HUES48 (cell line): ENCODE measurements around the gene SRC.

ENCODE experiments used
- H3K27ac ChIP-seq: one replicate; pipeline ENCODE4 v1.7.0; 2013; ENCODE audit warnings: low read depth, low read length, inconsistent platforms
- H3K27me3 ChIP-seq: 2 replicates; pipeline ENCODE4 v1.6.1; 2013; ENCODE audit warnings: mild to moderate bottlenecking, low read length; ENCODE audit not compliant: control insufficient read depth, insufficient read depth
- H3K36me3 ChIP-seq: 2 replicates; pipeline ENCODE4 v1.6.1; 2013; ENCODE audit warnings: low read length; ENCODE audit not compliant: control insufficient read depth, insufficient read depth
- H3K4me1 ChIP-seq: 2 replicates; pipeline ENCODE4 v1.6.1; 2013; ENCODE audit warnings: mild to moderate bottlenecking, low read length; ENCODE audit not compliant: control insufficient read depth, insufficient read depth
- H3K4me3 ChIP-seq: 2 replicates; pipeline ENCODE4 v1.5.1; 2013; ENCODE audit warnings: mild to moderate bottlenecking, low read depth, low read length
- H3K9ac ChIP-seq: 2 replicates; pipeline ENCODE4 v1.6.1; 2013; ENCODE audit warnings: mild to moderate bottlenecking, low read depth, low read length, moderate library complexity
- H3K9me3 ChIP-seq: 2 replicates; pipeline ENCODE4 v1.6.1; 2013; ENCODE audit warnings: low read length; ENCODE audit not compliant: control insufficient read depth, insufficient read depth

Gene SRC

GRCh38 chr20:37401930-37402675 is 56.2 kb downstream of the SRC start:
- Histone ChIP-seq H3K9me3 (no peaks in the 10 kb centered on the region), H3K4me3 (no peak overlapping the region), H3K4me1 (peaks cover 15% of the 10 kb centered on the region), H3K27ac (no peak overlapping the region), H3K27me3 (peaks cover 5% of the 10 kb centered on the region; the same call in 1 of the 2 replicates), H3K36me3 (peaks cover 46% of the 10 kb centered on the region), H3K9ac (no peak overlapping the region)

- Histone ChIP-seq H3K9me3 (no peaks in the 10 kb centered on the region), H3K4me1 (peaks cover 5% of the 10 kb centered on the region), H3K4me3 (no peak overlapping the region), H3K9ac (no peak overlapping the region), H3K36me3 (peaks cover 40% of the 10 kb centered on the region), H3K27me3 (peaks cover 5% of the 10 kb centered on the region; the same call in 1 of the 2 replicates), H3K27ac (no peak overlapping the region)
These were observed 57.4 kb downstream of the SRC start for GRCh38 chr20:37403107-37404033.

GRCh38 chr20:37404461-37404890 is 58.5 kb downstream of the SRC start:
- Histone ChIP-seq H3K9ac (no peak overlapping the region), H3K27ac (no peak overlapping the region), H3K4me1 (peaks cover 5% of the 10 kb centered on the region), H3K36me3 (peaks cover 31% of the 10 kb centered on the region), H3K27me3 (peaks cover 5% of the 10 kb centered on the region; the same call in 1 of the 2 replicates), H3K4me3 (no peak overlapping the region), H3K9me3 (no peaks in the 10 kb centered on the region)

GRCh38 chr20:37405351-37405897 is 59.5 kb downstream of the SRC start:
- no peaks in the 10 kb centered on the region for H3K9me3 ChIP-seq
- H3K27ac ChIP-seq = no peak overlapping the region
- H3K4me3 ChIP-seq = no peak overlapping the region
- H3K36me3 ChIP-seq = peaks cover 26% of the 10 kb centered on the region
- peaks cover 5% of the 10 kb centered on the region for H3K4me1 ChIP-seq
- H3K9ac ChIP-seq = no peak overlapping the region
- H3K27me3 ChIP-seq = peaks cover 5% of the 10 kb centered on the region; the same call in 1 of the 2 replicates

GRCh38 chr20:37406010-37406998 is 60.4 kb downstream of the SRC start:
- Histone ChIP-seq H3K4me3 (peak overlapping the region; percentile 45), H3K9ac (peak overlapping the region; percentile 74), H3K4me1 (peaks cover 5% of the 10 kb centered on the region), H3K27me3 (peaks cover 5% of the 10 kb centered on the region; the same call in 1 of the 2 replicates), H3K36me3 (peaks cover 23% of the 10 kb centered on the region), H3K9me3 (no peaks in the 10 kb centered on the region), H3K27ac (no peak overlapping the region)

- Histone ChIP-seq H3K4me3 (peak overlapping the region; percentile 45), H3K27me3 (peaks cover 5% of the 10 kb centered on the region; the same call in 1 of the 2 replicates), H3K9me3 (no peaks in the 10 kb centered on the region), H3K36me3 (peaks cover 16% of the 10 kb centered on the region), H3K9ac (no peak overlapping the region), H3K4me1 (peaks cover 10% of the 10 kb centered on the region), H3K27ac (no peak overlapping the region)
These were observed 61.2 kb downstream of the SRC start for GRCh38 chr20:37407019-37407566.

GRCh38 chr20:37407573-37408002 is 61.6 kb downstream of the SRC start:
- H3K27me3 ChIP-seq = peaks cover 5% of the 10 kb centered on the region; the same call in 1 of the 2 replicates
- H3K36me3 ChIP-seq = peaks cover 11% of the 10 kb centered on the region

GRCh38 chr20:37408302-37409193 is 62.6 kb downstream of the SRC start:
- H3K9ac ChIP-seq = no peak overlapping the region
- H3K4me3 ChIP-seq = no peak overlapping the region
- peaks cover 7% of the 10 kb centered on the region; the same call in 1 of the 2 replicates for H3K36me3 ChIP-seq
- peaks cover 22% of the 10 kb centered on the region for H3K4me1 ChIP-seq
- peaks cover 10% of the 10 kb centered on the region for H3K27me3 ChIP-seq
- H3K9me3 ChIP-seq = no peaks in the 10 kb centered on the region
- no peak overlapping the region for H3K27ac ChIP-seq

More at GRCh38 chr20:37407573-37408002, 61.6 kb downstream of the SRC start:
- peaks cover 14% of the 10 kb centered on the region for H3K4me1 ChIP-seq
- no peak overlapping the region for H3K4me3 ChIP-seq
- H3K9ac ChIP-seq = no peak overlapping the region
- no peak overlapping the region for H3K27ac ChIP-seq
- H3K9me3 ChIP-seq = no peaks in the 10 kb centered on the region
